ENCODE data around the gene ATG16L1. TPM values are rescaled to one million over a fixed set of nuclear protein-coding genes. Genes with fewer than 3 reads are reported as not detected.

The ATG16L1 gene
- total and polyA plus RNA-seq, 9 of the 15 experiments (the other 6 are each of a cell fraction or from before 2014, with no cell fraction given): 6.4 to 21.3 (median 17.2) TPM

DNA sequence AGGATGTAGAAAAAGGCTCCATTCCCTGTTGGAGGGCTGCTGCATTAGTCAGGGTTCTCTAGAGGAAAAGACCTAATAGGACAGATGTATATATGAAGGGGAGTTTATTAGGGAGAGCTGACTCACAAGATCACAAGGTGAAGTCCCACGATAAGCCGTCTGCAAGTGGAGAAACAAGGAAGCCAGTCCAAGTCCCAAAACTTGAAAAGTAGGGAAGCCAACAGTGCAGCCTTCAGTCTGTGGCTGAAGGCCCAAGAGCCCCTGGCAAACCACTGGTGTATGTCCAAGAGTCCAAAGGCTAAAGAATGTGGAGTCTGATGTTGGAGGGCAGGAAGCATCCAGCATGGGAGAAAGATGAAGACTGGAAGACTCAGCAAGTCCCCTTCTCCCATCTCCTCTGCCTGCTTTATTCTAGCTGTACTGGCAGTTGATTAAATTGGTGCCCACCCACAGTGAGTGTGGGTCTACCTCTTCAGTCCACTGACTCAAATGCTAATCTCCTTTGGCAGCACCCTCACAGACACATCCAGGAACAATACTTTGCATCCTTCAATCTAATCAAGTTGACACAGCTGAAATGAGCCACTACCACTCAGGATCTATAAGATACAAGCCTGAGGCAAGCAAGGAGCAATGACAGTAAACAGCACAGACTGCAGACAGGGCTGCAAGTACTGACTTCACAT lies 30.0 kb upstream of the ATG16L1 start (continued):
- TF ChIP-seq FOXA1 (IDR thresholded peaks at IDR 0.05; ENCODE audit: borderline replicate concordance) (peak; percentile 74; the same call in 1 of the 2 replicates), JUN (IDR thresholded peaks at IDR 0.05; ENCODE audit: borderline replicate concordance, low read depth, low read length) (peak; percentile 61), JUN (CRISPR knock-in tag; IDR thresholded peaks at IDR 0.05; ENCODE audit: borderline replicate concordance) (no peak), ETV1 (tag; conservative IDR thresholded peaks at IDR 0.05; ENCODE audit: low read depth) (0 out of 2 replicates have a peak, but pooled peaks have one; percentile 15), TAF15 (IDR thresholded peaks at IDR 0.05; ENCODE audit: low read depth, low read length) (no peak), ZBED1 (IDR thresholded peaks at IDR 0.05) (no peak)

DNA sequence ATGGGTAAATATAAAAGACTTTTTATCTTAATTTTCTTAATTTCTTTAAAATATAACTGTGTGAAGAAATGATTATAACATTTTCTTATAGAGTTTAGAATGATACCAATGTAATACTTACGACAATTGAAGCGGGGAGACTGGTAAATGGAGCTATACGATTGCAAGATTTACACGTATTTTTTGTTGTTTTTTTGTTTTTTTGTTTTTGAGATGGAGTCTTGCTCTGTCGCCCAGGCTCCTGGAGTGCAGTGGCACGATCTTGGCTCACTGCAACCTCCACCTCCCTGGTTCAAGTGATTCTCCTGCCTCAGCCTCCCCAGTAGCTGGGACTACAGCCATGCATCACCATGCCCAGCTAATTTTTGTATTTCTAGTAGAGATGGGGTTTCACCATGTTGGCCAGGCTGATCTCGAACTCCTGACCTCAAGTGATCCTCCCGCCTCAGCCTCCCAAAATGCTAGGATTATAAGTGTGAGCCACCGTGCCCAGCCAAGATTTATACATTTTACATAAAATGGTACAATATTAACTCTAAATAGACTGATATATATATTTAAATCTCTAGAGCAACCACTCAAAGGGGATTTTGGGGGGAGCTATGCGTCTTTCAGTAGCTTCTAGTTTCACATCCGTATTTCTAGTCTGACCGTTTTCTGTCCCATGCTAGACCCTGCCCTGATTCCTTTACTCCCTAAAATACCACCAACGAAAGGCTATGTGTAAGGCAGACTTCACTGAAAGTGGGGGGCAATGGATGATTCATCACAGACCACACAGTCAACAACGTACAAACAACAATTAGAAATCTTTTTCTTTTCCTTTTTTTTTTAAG lies 28.2 kb upstream of the ATG16L1 start:
- 0 out of 2 replicates have a peak overlapping the region, but pooled peaks have one; percentile 14 for H2AFZ ChIP-seq (ENCODE audit: low read depth, low read length)
- H3K27me3 ChIP-seq (ENCODE audit: control insufficient read depth in 2 of 2, insufficient read depth in 2 of 2, low read length in 2 of 2): no peaks in the 10 kb centered on the region
- H3K9me1 ChIP-seq (ENCODE audit: control insufficient read depth, insufficient read depth, low read length): no peaks in the 10 kb centered on the region
- H3K4me3 ChIP-seq: no peak overlapping the region
- H3K9ac ChIP-seq (ENCODE audit: insufficient read depth in 1 of 2, low read depth in 2 of 2, low read length in 2 of 2): no peak overlapping the region
- no peaks in the 10 kb centered on the region for H3K36me3 ChIP-seq (ENCODE audit: control insufficient read depth, insufficient read depth, low read length)
- POLR2A ChIA-PET: interaction anchor here (3.0 kb wide), 1 partner anchor 13 kb away, joined by 11 read pairs; no protein-coding TSS in a partner anchor
- in situ Hi-C loops (cut with MboI) (no loop called here), intact Hi-C loops (cut with micrococcal nuclease) (no loop called here)
- CTCF ChIA-PET (ENCODE audit: low intra/inter-chr PET ratio): no interaction called here
- no peak for FAIRE-seq
- H4K20me1 ChIP-seq (replicated peaks; ENCODE audit: control insufficient read depth, insufficient read depth, low read length): no peaks in the 10 kb centered on the region
- peaks cover 32 to 51% of the 10 kb centered on the region in 2 experiments for H3K4me1 ChIP-seq (replicated peaks in 1 of 2; ENCODE audit: control insufficient read depth in 2 of 2, insufficient read depth in 2 of 2, low read length in 2 of 2)
- 86% methylated on average over 13 of the region's 14 CpGs for WGBS (ENCODE audit: insufficient coverage, low coverage, missing lambda C conversion rate)
- H3K79me2 ChIP-seq (ENCODE audit: control insufficient read depth, insufficient read depth, low read length): no peaks in the 10 kb centered on the region
- H3K4me2 ChIP-seq (ENCODE audit: insufficient read depth, low read length): no peak overlapping the region
- BruUV-seq (replicated peaks): no TSS peak
- ATAC-seq: no peak
- DNase-seq (ENCODE audit: extremely low read depth in 1 of 4, low spot score in 3 of 4): no peak
- H3K27ac ChIP-seq (ENCODE audit: extremely low read depth, low read depth, low read length): no peak overlapping the region
- peaks cover 3% of the 10 kb centered on the region; the same call in 1 of the 2 replicates for H3K9me3 ChIP-seq (replicated peaks; ENCODE audit: control insufficient read depth, insufficient read depth, low read depth, low read length)
- TF ChIP-seq, protein P1, sequence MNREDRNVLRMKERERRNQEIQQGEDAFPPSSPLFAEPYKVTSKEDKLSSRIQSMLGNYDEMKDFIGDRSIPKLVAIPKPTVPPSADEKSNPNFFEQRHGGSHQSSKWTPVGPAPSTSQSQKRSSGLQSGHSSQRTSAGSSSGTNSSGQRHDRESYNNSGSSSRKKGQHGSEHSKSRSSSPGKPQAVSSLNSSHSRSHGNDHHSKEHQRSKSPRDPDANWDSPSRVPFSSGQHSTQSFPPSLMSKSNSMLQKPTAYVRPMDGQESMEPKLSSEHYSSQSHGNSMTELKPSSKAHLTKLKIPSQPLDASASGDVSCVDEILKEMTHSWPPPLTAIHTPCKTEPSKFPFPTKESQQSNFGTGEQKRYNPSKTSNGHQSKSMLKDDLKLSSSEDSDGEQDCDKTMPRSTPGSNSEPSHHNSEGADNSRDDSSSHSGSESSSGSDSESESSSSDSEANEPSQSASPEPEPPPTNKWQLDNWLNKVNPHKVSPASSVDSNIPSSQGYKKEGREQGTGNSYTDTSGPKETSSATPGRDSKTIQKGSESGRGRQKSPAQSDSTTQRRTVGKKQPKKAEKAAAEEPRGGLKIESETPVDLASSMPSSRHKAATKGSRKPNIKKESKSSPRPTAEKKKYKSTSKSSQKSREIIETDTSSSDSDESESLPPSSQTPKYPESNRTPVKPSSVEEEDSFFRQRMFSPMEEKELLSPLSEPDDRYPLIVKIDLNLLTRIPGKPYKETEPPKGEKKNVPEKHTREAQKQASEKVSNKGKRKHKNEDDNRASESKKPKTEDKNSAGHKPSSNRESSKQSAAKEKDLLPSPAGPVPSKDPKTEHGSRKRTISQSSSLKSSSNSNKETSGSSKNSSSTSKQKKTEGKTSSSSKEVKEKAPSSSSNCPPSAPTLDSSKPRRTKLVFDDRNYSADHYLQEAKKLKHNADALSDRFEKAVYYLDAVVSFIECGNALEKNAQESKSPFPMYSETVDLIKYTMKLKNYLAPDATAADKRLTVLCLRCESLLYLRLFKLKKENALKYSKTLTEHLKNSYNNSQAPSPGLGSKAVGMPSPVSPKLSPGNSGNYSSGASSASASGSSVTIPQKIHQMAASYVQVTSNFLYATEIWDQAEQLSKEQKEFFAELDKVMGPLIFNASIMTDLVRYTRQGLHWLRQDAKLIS (CRISPR knock-in tag; IDR thresholded peaks at IDR 0.05): no peak
- TF ChIP-seq LCOR (CRISPR knock-in tag; IDR thresholded peaks at IDR 0.05): no peak
- no peak for TF ChIP-seq PHB2 (IDR thresholded peaks at IDR 0.05; ENCODE audit: low read depth)
- TF ChIP-seq CHD1 (IDR thresholded peaks at IDR 0.05; ENCODE audit: low read length): no peak
- TF ChIP-seq HSF4 (CRISPR knock-in tag; IDR thresholded peaks at IDR 0.05; ENCODE audit: borderline replicate concordance): no peak
- TF ChIP-seq, protein P2, sequence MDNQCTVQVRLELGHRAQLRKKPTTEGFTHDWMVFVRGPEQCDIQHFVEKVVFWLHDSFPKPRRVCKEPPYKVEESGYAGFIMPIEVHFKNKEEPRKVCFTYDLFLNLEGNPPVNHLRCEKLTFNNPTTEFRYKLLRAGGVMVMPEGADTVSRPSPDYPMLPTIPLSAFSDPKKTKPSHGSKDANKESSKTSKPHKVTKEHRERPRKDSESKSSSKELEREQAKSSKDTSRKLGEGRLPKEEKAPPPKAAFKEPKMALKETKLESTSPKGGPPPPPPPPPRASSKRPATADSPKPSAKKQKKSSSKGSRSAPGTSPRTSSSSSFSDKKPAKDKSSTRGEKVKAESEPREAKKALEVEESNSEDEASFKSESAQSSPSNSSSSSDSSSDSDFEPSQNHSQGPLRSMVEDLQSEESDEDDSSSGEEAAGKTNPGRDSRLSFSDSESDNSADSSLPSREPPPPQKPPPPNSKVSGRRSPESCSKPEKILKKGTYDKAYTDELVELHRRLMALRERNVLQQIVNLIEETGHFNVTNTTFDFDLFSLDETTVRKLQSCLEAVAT (IDR thresholded peaks at IDR 0.05): peak in 1 of 2 experiments; percentile 86; a peak in 2 of 4 replicates

Data from K562 (cell line).